Activated CD8-positive, alpha-beta memory T cell treated with anti-CD3 and anti-CD28 coated beads, Interleukin-2, amount 10 ng/mL, durations not matched to agents 7 days and 5 days (primary cell): Measurements from ENCODE around the gene NPAS3. TPM values are rescaled to one million over a fixed set of nuclear protein-coding genes. Genes with fewer than 3 reads are reported as not detected.

ENCODE experiments used
- ATAC-seq: fragments of 150-1000 bp; cut with Tn5 transposase; one replicate; pipeline ENCODE4 v1.10.0; 2021; ENCODE audit warnings: moderate library complexity
- CTCF ChIA-PET: fragments of 350-600 bp; sonication (Branson Sonifier 250); formaldehyde crosslinking; loops from one replicate; lab custom pipeline; 2021; ENCODE audit warnings: antibody characterized with exemption; lab: Charles Lee
- DNase-seq: peaks from one replicate; pipeline ENCODE4 v3.0.0-alpha.2; 2020
- H3K27ac Mint-ChIP-seq: one replicate; pipeline ENCODE4 v1.8.0; 2021; ENCODE audit warnings: mild to moderate bottlenecking, mixed read lengths
- H3K27me3 Mint-ChIP-seq: one replicate; pipeline ENCODE4 v1.8.0; 2021; ENCODE audit warnings: mixed read lengths
- H3K36me3 Mint-ChIP-seq: one replicate; pipeline ENCODE4 v1.8.0; 2021; ENCODE audit warnings: mild to moderate bottlenecking, mixed read lengths
- H3K4me1 Mint-ChIP-seq: one replicate; pipeline ENCODE4 v1.8.0; 2021; ENCODE audit warnings: mixed read lengths
- H3K4me3 Mint-ChIP-seq: one replicate; pipeline ENCODE4 v1.8.0; 2021; ENCODE audit warnings: mild to moderate bottlenecking, moderate library complexity, mixed read lengths
- H3K9me3 Mint-ChIP-seq: one replicate; pipeline ENCODE4 v1.8.0; 2022; ENCODE audit warnings: low read depth, mixed read lengths
- total RNA-seq, 2 experiments: library from RNA; stranded (reverse); gene quantifications; one replicate each; pipeline ENCODE4 v1.2.3, GENCODE V29; 2021

The NPAS3 gene
- total RNA-seq, 2 experiments from 2014 or later: not detected

- H3K36me3 Mint-ChIP-seq: no peaks in the 10 kb centered on the region
- H3K27me3 Mint-ChIP-seq: no peaks in the 10 kb centered on the region
- CTCF ChIA-PET: no interaction called here
Measured at GRCh38 chr14:33810308-33810707, 871.6 kb downstream of the NPAS3 start.

GRCh38 chr14:33811721-33812120 is 873.0 kb downstream of the NPAS3 start:
- Mint-ChIP-seq H3K4me3 (no peak overlapping the region), H3K27me3 (no peaks in the 10 kb centered on the region), H3K9me3 (peaks cover 2% of the 10 kb centered on the region), H3K4me1 (no peaks in the 10 kb centered on the region), H3K27ac (no peak overlapping the region), H3K36me3 (no peaks in the 10 kb centered on the region)
- CTCF ChIA-PET: no interaction called here
- ATAC-seq (no peak), DNase-seq (no peak)

More at GRCh38 chr14:33810308-33810707, 871.6 kb downstream of the NPAS3 start:
- Mint-ChIP-seq H3K27ac (no peak overlapping the region), H3K9me3 (peaks cover 2% of the 10 kb centered on the region), H3K4me1 (no peaks in the 10 kb centered on the region), H3K4me3 (no peak overlapping the region)
- DNase-seq: no peak
- no peak for ATAC-seq

GRCh38 chr14:33812181-33812580 is 873.5 kb downstream of the NPAS3 start:
- H3K27me3 Mint-ChIP-seq: no peaks in the 10 kb centered on the region
- CTCF ChIA-PET: no interaction called here
- ATAC-seq (no peak), DNase-seq (no peak)
- H3K4me1 Mint-ChIP-seq: no peaks in the 10 kb centered on the region
- H3K36me3 Mint-ChIP-seq: no peaks in the 10 kb centered on the region
- no peak overlapping the region for H3K27ac Mint-ChIP-seq
- H3K4me3 Mint-ChIP-seq: no peak overlapping the region
- H3K9me3 Mint-ChIP-seq: peaks cover 2% of the 10 kb centered on the region

- Mint-ChIP-seq H3K9me3 (peaks cover 2% of the 10 kb centered on the region), H3K4me1 (no peaks in the 10 kb centered on the region), H3K27ac (no peak overlapping the region), H3K27me3 (no peaks in the 10 kb centered on the region), H3K36me3 (no peaks in the 10 kb centered on the region), H3K4me3 (no peak overlapping the region)
- ATAC-seq (no peak), DNase-seq (no peak)
- CTCF ChIA-PET: interaction anchor here (1.6 kb wide), 1 partner anchor 20 kb away, joined by 4 read pairs; no protein-coding TSS in a partner anchor
Measured at GRCh38 chr14:33812601-33813000, 873.9 kb downstream of the NPAS3 start.

GRCh38 chr14:33814010-33814409 is 875.3 kb downstream of the NPAS3 start:
- CTCF ChIA-PET: interaction anchor here (1.6 kb wide), 1 partner anchor 21 kb away, joined by 4 read pairs; no protein-coding TSS in a partner anchor
- no peaks in the 10 kb centered on the region for H3K27me3 Mint-ChIP-seq
- H3K4me3 Mint-ChIP-seq: no peak overlapping the region
- H3K4me1 Mint-ChIP-seq: no peaks in the 10 kb centered on the region
- H3K9me3 Mint-ChIP-seq: no peaks in the 10 kb centered on the region
- no peak for DNase-seq
- H3K36me3 Mint-ChIP-seq: no peaks in the 10 kb centered on the region
- no peak overlapping the region for H3K27ac Mint-ChIP-seq
- no peak for ATAC-seq

- peak overlapping the region; percentile 27 for H3K27ac Mint-ChIP-seq
- H3K36me3 Mint-ChIP-seq: no peaks in the 10 kb centered on the region
- no peak for DNase-seq
- no peak overlapping the region for H3K4me3 Mint-ChIP-seq
- peaks cover 46% of the 10 kb centered on the region for H3K4me1 Mint-ChIP-seq
- no peaks in the 10 kb centered on the region for H3K9me3 Mint-ChIP-seq
- no peaks in the 10 kb centered on the region for H3K27me3 Mint-ChIP-seq
- CTCF ChIA-PET: interaction anchor here (1.1 to 2.2 kb wide), 3 partner anchors 10 to 394 kb away, joined by 4 to 5 read pairs (median 4); no protein-coding TSS in a partner anchor
- ATAC-seq: no peak
Measured at GRCh38 chr14:33833706-33834465, 895.2 kb downstream of the NPAS3 start.

- peaks cover 49% of the 10 kb centered on the region for H3K4me1 Mint-ChIP-seq
Measured at GRCh38 chr14:33834466-33835260, 896.0 kb downstream of the NPAS3 start.

GRCh38 chr14:33835261-33835655 is 896.6 kb downstream of the NPAS3 start:
- CTCF ChIA-PET: interaction anchor here (1.3 to 2.2 kb wide), 3 partner anchors 9 to 393 kb away, joined by 3 to 5 read pairs (median 4); no protein-coding TSS in a partner anchor
- no peak overlapping the region for H3K4me3 Mint-ChIP-seq
- H3K36me3 Mint-ChIP-seq: no peaks in the 10 kb centered on the region
- ATAC-seq (no peak), DNase-seq (no peak)
- no peaks in the 10 kb centered on the region for H3K9me3 Mint-ChIP-seq
- peak overlapping the region; percentile 70 for H3K27ac Mint-ChIP-seq
- H3K27me3 Mint-ChIP-seq: no peaks in the 10 kb centered on the region
- H3K4me1 Mint-ChIP-seq: peaks cover 49% of the 10 kb centered on the region

More at GRCh38 chr14:33834466-33835260, 896.0 kb downstream of the NPAS3 start:
- DNase-seq: no peak
- Mint-ChIP-seq H3K9me3 (no peaks in the 10 kb centered on the region), H3K27ac (peak overlapping the region; percentile 70), H3K4me3 (no peak overlapping the region), H3K27me3 (no peaks in the 10 kb centered on the region), H3K36me3 (no peaks in the 10 kb centered on the region)
- no peak for ATAC-seq
- CTCF ChIA-PET: interaction anchor here (1.1 to 2.2 kb wide), 3 partner anchors 9 to 394 kb away, joined by 4 to 5 read pairs (median 4); no protein-coding TSS in a partner anchor

- no peak for DNase-seq
- no peaks in the 10 kb centered on the region for H3K27me3 Mint-ChIP-seq
- no peaks in the 10 kb centered on the region for H3K36me3 Mint-ChIP-seq
- ATAC-seq: no peak
- no peaks in the 10 kb centered on the region for H3K9me3 Mint-ChIP-seq
- peaks cover 49% of the 10 kb centered on the region for H3K4me1 Mint-ChIP-seq
- CTCF ChIA-PET: interaction anchor here (0.6 to 3.7 kb wide), 5 partner anchors 8 to 393 kb away, joined by 3 to 20 read pairs (median 4); no protein-coding TSS in a partner anchor
- peak overlapping the region; percentile 70 for H3K27ac Mint-ChIP-seq
- H3K4me3 Mint-ChIP-seq: no peak overlapping the region
Measured at GRCh38 chr14:33835677-33836076, 897.0 kb downstream of the NPAS3 start.

GRCh38 chr14:33836203-33836899 is 897.7 kb downstream of the NPAS3 start:
- DNase-seq: peak; percentile 49
- H3K9me3 Mint-ChIP-seq: no peaks in the 10 kb centered on the region
- H3K4me3 Mint-ChIP-seq: peak overlapping the region; percentile 1
- H3K27ac Mint-ChIP-seq: peak overlapping the region; percentile 42
- peaks cover 49% of the 10 kb centered on the region for H3K4me1 Mint-ChIP-seq
- no peaks in the 10 kb centered on the region for H3K36me3 Mint-ChIP-seq
- ATAC-seq: peak; percentile 79
- CTCF ChIA-PET: interaction anchor here (0.6 to 3.7 kb wide), 3 partner anchors 14 to 262 kb away, joined by 3 to 20 read pairs (median 3); no protein-coding TSS in a partner anchor
- no peaks in the 10 kb centered on the region for H3K27me3 Mint-ChIP-seq

- H3K4me1 Mint-ChIP-seq: peaks cover 49% of the 10 kb centered on the region
- ATAC-seq (no peak), DNase-seq (no peak)
- H3K36me3 Mint-ChIP-seq: no peaks in the 10 kb centered on the region
- H3K4me3 Mint-ChIP-seq: no peak overlapping the region
- H3K27me3 Mint-ChIP-seq: no peaks in the 10 kb centered on the region
- no peaks in the 10 kb centered on the region for H3K9me3 Mint-ChIP-seq
- peak overlapping the region; percentile 42 for H3K27ac Mint-ChIP-seq
- CTCF ChIA-PET: interaction anchor here (1.0 to 3.7 kb wide), 3 partner anchors 78 to 264 kb away, joined by 3 to 20 read pairs (median 5); no protein-coding TSS in a partner anchor
Measured at GRCh38 chr14:33836900-33837577, 898.4 kb downstream of the NPAS3 start.

- CTCF ChIA-PET: interaction anchor here (0.6 to 3.7 kb wide), 7 partner anchors 11 to 390 kb away, joined by 3 to 20 read pairs (median 5); no protein-coding TSS in a partner anchor
- DNase-seq (no peak), ATAC-seq (no peak)
- Mint-ChIP-seq H3K36me3 (no peaks in the 10 kb centered on the region), H3K27ac (no peak overlapping the region), H3K9me3 (no peaks in the 10 kb centered on the region), H3K4me3 (no peak overlapping the region), H3K4me1 (peaks cover 49% of the 10 kb centered on the region), H3K27me3 (no peaks in the 10 kb centered on the region)
Measured at GRCh38 chr14:33837943-33838683, 899.4 kb downstream of the NPAS3 start.
